Measurements from ENCODE around the gene HSPA9.

HSPA9 gene

DNA sequence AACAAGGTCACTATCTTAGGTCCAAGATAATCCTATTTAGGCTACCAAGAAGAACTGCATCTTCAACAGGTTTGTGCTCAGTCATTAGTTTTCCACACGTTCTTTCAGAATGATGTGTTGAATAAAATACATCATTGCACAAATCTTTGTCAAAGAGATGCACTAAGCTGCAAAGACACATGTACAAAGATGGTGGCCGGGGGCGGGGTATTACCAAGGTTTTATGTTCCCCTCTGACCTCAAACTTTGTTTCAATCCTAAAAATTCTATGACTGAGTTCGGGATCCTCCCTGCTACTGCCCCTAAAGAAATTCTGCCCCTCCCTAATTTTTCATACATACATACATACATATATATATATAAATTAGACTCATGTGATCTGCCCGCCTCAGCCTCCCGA, 14.2 kb downstream of the HSPA9 start:
- no peak for DNase-seq (ENCODE audit: low spot score)

DNA sequence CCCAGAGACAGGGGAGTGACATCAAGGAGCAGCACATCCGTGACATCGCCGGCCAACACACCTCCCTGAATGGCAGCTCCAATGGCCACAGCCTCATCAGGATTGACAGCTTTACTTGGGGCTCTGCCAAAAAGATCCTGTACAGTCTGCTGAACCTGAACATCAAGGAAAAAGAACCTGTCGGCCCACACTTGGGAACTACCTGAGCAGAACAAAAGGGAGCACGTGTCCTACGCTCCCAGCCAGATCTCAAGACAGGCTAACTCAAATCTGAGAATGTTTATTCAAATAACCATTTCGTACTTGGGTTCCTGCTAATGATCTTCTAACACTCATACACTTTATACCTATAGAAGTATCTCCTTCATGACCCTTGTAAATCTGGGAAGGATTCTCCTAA, 15.3 kb downstream of the HSPA9 start:
- DNase-seq (ENCODE audit: low spot score) = no peak

DNA sequence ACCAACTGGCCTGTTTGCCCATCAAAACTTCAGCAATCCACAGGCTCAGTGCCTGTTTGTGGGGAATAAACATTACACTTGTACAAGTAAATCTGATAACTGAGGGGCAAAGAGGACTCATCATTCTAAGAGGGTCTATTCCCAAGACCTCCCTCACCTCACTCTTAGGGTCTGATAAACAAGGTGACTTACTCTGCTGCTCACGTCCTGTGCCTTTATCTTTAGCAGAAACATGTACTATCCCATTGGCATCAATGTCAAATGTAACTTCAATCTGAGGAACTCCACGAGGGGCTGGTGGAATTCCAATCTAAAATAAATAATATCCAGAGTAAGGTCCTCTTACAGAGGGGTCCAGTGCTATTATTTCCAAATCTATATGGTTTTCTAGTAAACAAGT, 17.5 kb downstream of the HSPA9 start:
- no peak for DNase-seq (ENCODE audit: low spot score)

GRCh38 chr5:138554143-138554542, 21.1 kb downstream of the HSPA9 start:
- no peak for DNase-seq (ENCODE audit: low spot score)

DNA sequence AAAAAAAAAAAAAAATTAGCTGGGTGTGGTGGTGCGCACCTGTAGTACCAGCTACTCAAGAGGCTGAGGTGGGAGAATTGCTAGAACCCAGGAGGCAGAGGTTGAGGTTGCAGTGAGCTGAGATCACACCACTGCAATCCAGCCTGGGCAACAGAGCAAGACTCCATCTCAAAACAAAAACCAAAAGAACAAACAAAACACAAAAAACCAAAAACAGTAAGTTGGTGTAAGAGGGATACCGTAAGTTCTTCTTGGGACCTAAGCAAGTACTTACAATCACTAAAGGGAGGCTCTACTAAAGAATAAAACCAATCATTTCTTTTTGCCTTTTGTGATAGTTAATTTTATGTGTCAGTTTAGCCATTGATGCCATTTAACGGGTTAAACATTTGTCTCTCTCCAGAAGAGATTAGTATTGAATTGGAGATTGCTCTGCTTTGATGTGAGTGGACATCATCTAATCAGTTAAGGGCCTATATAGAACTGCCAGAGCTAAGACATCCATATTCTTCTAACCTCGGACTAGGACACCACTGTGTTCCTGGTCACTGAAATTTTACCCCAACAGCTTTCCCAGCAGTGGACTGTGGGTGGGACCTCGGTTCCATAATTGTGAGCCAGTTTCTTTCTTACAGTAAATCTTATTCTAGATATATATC, 21.6 kb downstream of the HSPA9 start:
- DNase-seq (ENCODE audit: low spot score) = no peak

DNA sequence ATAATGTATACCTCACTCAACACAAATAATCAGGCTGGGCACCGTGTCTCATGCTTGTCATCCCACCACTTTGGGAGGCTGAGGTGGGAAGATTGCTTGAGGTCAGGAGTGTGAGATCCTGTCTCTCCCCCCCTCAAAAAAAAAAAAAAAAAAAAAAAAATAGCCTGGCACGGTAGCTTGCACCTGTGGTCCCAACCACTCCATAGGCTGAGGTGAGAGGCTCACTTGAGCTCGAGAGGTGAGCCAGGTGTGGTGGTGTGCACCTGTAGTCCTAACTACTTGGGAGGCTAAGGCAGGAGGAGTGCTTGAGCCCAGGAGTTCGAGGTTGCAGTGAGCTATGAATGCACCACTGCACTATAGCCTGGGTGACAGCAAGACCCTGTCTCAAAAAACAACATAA, 22.5 kb downstream of the HSPA9 start:
- DNase-seq (ENCODE audit: low spot score) = no peak

DNA sequence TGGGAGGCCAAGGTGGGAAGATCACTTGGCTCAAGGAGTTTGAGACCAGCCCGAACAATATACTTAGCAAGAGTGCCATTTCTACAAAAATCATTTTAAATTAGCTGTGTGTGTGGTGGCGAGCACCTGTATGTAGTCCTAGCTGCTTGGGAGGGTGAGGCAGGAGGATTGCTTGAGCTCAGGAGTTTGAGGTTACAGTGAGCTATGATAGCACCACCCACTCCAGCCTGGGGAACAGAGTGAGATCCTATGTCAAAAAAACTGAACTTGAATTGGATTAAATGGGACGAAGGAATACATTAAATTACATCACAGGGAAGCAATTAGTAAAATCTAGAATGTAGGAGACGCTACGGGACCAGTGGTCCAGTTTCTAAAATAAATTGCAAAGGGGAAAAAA, 25.8 kb downstream of the HSPA9 start:
- no peak for DNase-seq (ENCODE audit: low spot score)

- DNase-seq (ENCODE audit: low spot score) = no peak
Measured at GRCh38 chr5:138545919-138546562, 29.2 kb downstream of the HSPA9 start.

DNA sequence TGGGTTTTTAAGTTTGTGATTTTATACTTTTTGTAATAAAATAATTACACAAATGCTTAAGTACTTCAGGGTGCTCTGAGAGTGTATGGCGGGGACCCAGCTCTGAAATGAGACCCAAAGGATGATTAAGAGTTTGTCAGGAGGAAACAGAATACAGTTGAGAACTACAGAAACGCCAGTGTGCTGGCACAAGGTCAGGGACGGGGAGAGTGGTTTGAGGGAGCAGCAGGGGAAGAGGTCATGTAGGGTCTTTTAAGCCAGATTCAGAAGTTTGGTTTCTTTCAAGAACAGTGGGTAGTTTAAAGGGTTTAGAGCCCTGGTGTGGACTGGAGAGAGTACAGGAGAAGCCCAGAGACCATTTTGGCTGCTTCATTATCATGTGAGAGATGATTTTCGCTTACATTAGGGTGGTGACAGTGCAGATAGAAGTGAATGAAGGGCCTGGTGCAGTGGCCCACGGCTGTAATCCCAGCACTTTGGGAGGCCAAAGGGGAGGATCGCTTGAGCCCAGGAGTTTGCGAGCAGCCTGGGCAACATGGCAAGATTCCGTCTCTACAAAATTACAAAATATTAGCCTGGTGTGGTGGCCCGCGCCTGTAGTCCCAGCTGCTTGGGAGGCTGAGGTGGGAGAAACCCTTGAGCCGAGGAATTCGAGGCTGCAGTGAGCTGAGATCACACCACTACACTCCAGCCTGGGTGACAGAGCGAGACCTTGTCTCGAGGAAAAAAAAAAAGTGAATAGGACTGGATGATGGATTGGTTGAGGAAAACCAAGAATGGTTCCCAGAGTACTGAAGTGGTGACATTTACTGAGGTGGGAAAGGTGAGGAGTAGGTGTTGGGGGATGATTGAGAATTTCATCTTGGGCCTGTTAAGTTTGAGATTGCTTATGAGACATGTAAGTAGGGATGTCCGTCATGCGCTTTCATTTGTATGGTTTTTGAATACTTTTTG, 30.7 kb downstream of the HSPA9 start:
- no peak for DNase-seq (ENCODE audit: low spot score)

DNA sequence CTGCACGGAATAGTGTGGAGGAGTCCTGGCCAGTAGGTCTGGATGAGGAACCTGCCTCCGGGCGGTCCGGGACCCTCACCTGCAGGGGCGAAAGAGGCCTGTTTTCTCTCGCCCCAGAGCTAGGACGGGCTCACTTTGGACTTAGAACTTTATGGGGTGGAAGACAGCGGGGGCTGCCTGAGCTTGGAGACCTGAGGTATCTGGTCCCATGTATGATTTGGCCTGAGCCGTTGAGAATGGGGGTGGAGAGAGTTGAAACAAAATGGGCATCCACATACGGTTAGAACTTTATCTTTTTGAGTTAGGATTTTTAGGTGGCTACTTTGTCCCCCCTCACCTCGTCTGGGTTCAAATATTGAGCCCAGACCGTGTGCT, 31.5 kb downstream of the HSPA9 start:
- peak; percentile 68 for DNase-seq (ENCODE audit: low spot score)

GRCh38 chr5:138542956-138543729, 32.1 kb downstream of the HSPA9 start, which contains the start of gene ETF1:
Gene ETF1, minus strand, starts transcription at chr5:138543236. Its CDS starts 318 bp downstream, at chr5:138542918.
- peak; percentile 99 for DNase-seq (ENCODE audit: low spot score)

- no peak for DNase-seq (ENCODE audit: low spot score)
Measured at GRCh38 chr5:138542180-138542955, 32.8 kb downstream of the HSPA9 start.

- DNase-seq (ENCODE audit: low spot score) = no peak
Measured at GRCh38 chr5:138541511-138542179, 33.6 kb downstream of the HSPA9 start.

DNA sequence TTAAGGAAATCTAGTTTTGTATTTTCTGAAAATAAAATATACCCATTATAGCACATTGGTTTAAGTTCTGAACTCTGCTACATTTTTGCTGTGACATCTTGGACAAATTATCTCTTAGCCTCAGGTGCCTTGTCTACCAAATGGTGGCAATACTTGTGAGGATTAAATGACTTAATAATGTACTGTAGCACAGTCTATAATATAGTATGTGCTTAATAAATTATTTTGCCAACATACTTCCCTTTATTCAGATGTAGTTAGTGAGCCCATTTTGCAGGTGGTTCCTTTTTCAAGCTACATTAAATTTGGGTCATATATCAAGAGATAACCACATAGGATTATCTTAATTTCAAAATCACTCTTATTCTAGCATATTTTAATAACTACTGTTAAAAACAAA, 35.4 kb downstream of the HSPA9 start:
- DNase-seq (ENCODE audit: low spot score) = no peak

DNA sequence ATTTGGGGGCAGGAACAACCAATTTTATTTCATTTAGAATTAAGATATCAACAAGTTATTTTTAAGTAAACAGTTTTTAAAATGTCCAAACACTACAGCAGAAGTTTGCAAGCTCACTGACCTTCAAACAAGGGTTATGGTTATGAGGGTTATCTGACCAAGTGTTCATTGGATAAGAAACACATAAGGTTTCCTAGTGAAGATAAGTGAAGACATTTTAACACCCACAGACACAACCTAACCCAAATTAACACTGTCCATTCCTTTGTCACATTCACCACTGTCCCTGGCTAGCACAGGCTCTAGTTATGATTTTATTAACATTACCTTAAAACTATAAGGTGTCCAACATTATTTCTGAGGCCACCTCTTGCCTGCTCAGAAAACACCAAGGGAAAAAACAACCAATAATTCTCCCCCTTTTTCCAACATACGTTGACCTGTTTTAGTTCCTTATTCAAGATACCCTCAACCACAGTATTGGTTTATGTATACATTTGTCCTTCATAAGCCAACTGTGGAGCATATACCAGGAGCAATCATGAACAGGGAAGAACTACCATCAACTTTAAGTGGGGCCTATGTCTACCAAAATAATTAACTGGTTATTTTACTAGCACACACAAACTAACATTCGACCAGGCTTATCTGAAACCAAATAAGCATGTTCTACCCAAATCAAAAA, 36.1 kb downstream of the HSPA9 start:
- DNase-seq (ENCODE audit: low spot score) = no peak

GRCh38 chr5:138536665-138537315, 38.4 kb downstream of the HSPA9 start:
- DNase-seq (ENCODE audit: low spot score) = peak; percentile 44

DNA sequence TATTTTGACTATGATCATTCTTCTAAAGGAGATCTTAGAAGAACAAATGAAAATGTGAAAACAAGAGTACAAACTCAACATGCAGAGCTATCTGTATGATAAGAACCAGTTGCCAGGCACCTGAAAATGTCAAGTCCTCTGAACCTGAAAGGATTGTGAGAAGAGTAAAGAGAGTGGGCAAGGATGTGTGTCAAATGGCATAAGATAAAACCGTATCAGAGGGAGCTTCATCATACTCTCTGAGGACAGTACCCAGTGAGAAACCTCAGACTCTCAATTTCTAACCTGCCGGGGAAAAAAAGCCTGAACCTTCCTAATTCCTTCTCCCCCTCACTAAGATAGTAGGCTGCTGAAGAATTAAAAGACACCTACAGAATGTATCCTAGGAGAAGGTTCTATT, 39.0 kb downstream of the HSPA9 start:
- no peak for DNase-seq (ENCODE audit: low spot score)

GRCh38 chr5:138533973-138534941, 40.9 kb downstream of the HSPA9 start:
- no peak for DNase-seq (ENCODE audit: low spot score)

Data from hepatic stellate cell (primary cell).